Measurements from ENCODE around the gene NLRP3. TPM values are rescaled to one million over a fixed set of nuclear protein-coding genes. Genes with fewer than 3 reads are reported as not detected.

The NLRP3 gene
- total RNA-seq, 1 experiment from 2014 or later: not detected

DNA sequence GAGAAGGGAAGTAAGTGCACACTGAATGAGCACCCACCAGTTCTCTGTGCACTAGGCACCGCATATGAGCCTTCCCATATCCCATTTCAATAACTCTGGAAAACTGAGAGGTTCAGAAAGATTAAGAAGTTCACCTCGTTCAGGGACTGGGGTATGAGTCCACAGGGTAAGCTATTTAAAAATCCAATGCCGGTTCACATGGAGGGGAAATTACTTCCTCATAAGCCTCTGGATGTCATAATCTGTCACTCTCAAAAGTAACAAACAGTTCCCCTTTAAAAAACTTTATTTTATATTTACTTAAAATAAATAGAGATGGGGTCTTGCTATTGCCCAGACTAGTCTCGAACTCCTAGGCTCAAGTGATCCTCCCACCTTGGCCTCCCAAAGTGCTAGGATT lies 40.0 kb downstream of the NLRP3 start:
- ATAC-seq (no peak), DNase-seq (ENCODE audit: low read depth, low spot score) (no peak)
- intact Hi-C loops (cut with micrococcal nuclease): no loop called here
- ChIA-PET CTCF (no interaction called here), RAD21 (ENCODE audit: low non-redundant PET in 1 of 2, low total read pairs in 2 of 2, uncharacterized antibody in 2 of 2, unreplicated experiment in 2 of 2) (no interaction called here), POLR2A (no interaction called here)
- Histone ChIP-seq H3K27ac (ENCODE audit: low read depth, low read length) (no peak overlapping the region), H3K27me3 (ENCODE audit: insufficient read depth, low read length) (peaks cover 8% of the 10 kb centered on the region), H3K4me3 (replicated peaks in 1 of 2; ENCODE audit: low read depth in 1 of 2, low read length in 2 of 2) (no peak overlapping the region), H4K20me1 (ENCODE audit: insufficient read depth) (no peaks in the 10 kb centered on the region), H3K4me1 (ENCODE audit: control insufficient read depth in 1 of 2, insufficient read depth in 2 of 2, low read length in 2 of 2) (no peaks in the 10 kb centered on the region), H3K9me3 (ENCODE audit: control insufficient read depth in 1 of 2, insufficient read depth in 1 of 2, low read depth in 1 of 2, low read length in 2 of 2) (no peaks in the 10 kb centered on the region), H3K79me2 (ENCODE audit: insufficient read depth, low read length) (no peaks in the 10 kb centered on the region), H2AFZ (ENCODE audit: low read depth, low read length, poor library complexity, severe bottlenecking) (no peak overlapping the region), H3K4me2 (ENCODE audit: low read length) (no peak overlapping the region), H3K36me3 (ENCODE audit: control insufficient read depth in 1 of 2, insufficient read depth in 2 of 2, low read length in 2 of 2) (no peaks in the 10 kb centered on the region), H3K9me2 (ENCODE audit: insufficient read depth) (no peaks in the 10 kb centered on the region), H3K9ac (ENCODE audit: low read length) (no peak overlapping the region)
- no peak for TF ChIP-seq CBX3 (IDR thresholded peaks at IDR 0.05; ENCODE audit: low read depth)
- TF ChIP-seq ZFX (IDR thresholded peaks at IDR 0.05): no peak
- TF ChIP-seq, protein P1, sequence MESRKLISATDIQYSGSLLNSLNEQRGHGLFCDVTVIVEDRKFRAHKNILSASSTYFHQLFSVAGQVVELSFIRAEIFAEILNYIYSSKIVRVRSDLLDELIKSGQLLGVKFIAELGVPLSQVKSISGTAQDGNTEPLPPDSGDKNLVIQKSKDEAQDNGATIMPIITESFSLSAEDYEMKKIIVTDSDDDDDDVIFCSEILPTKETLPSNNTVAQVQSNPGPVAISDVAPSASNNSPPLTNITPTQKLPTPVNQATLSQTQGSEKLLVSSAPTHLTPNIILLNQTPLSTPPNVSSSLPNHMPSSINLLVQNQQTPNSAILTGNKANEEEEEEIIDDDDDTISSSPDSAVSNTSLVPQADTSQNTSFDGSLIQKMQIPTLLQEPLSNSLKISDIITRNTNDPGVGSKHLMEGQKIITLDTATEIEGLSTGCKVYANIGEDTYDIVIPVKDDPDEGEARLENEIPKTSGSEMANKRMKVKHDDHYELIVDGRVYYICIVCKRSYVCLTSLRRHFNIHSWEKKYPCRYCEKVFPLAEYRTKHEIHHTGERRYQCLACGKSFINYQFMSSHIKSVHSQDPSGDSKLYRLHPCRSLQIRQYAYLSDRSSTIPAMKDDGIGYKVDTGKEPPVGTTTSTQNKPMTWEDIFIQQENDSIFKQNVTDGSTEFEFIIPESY (IDR thresholded peaks at IDR 0.05; ENCODE audit: extremely low read depth, insufficient replicate concordance, low read length): no peak
- TF ChIP-seq, protein P2, sequence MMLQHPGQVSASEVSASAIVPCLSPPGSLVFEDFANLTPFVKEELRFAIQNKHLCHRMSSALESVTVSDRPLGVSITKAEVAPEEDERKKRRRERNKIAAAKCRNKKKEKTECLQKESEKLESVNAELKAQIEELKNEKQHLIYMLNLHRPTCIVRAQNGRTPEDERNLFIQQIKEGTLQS (IDR thresholded peaks at IDR 0.05): no peak
- TF ChIP-seq ZNF274 (IDR thresholded peaks at IDR 0.05; ENCODE audit: low read depth, low read length): no peak
- TF ChIP-seq CEBPB (IDR thresholded peaks at IDR 0.05; ENCODE audit: low read depth): no peak
- no peak for TF ChIP-seq SRF (IDR thresholded peaks at IDR 0.05; ENCODE audit: low read depth)
- TF ChIP-seq FOSL1 (IDR thresholded peaks at IDR 0.05; ENCODE audit: low read depth): no peak
- no peak for TF ChIP-seq SIN3A (IDR thresholded peaks at IDR 0.05; ENCODE audit: low read depth)
- no peak for TF ChIP-seq SP1 (IDR thresholded peaks at IDR 0.05; ENCODE audit: low read depth)
- no peak for TF ChIP-seq EGR1 (IDR thresholded peaks at IDR 0.05; ENCODE audit: low read depth)
- TF ChIP-seq RAD21 (IDR thresholded peaks at IDR 0.05; ENCODE audit: low read depth): no peak
- TF ChIP-seq, protein P3, sequence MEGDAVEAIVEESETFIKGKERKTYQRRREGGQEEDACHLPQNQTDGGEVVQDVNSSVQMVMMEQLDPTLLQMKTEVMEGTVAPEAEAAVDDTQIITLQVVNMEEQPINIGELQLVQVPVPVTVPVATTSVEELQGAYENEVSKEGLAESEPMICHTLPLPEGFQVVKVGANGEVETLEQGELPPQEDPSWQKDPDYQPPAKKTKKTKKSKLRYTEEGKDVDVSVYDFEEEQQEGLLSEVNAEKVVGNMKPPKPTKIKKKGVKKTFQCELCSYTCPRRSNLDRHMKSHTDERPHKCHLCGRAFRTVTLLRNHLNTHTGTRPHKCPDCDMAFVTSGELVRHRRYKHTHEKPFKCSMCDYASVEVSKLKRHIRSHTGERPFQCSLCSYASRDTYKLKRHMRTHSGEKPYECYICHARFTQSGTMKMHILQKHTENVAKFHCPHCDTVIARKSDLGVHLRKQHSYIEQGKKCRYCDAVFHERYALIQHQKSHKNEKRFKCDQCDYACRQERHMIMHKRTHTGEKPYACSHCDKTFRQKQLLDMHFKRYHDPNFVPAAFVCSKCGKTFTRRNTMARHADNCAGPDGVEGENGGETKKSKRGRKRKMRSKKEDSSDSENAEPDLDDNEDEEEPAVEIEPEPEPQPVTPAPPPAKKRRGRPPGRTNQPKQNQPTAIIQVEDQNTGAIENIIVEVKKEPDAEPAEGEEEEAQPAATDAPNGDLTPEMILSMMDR (IDR thresholded peaks at IDR 0.05 in 2 of 3, conservative IDR thresholded peaks at IDR 0.05 in 1 of 3; ENCODE audit: borderline replicate concordance in 1 of 3, insufficient read depth in 1 of 3, low read depth in 2 of 3, low read length in 2 of 3): no peak
- no peak for TF ChIP-seq POLR2AphosphoS5 (IDR thresholded peaks at IDR 0.05; ENCODE audit: low read depth, low read length)
- no peak for TF ChIP-seq ELF1 (IDR thresholded peaks at IDR 0.05; ENCODE audit: borderline replicate concordance, low read depth)
- no peak for TF ChIP-seq YY1 (IDR thresholded peaks at IDR 0.05; ENCODE audit: extremely low read depth, insufficient replicate concordance, low read depth, low read length)
- BruUV-seq (replicated peaks): no TSS peak

Data from HCT116 (cell line).